ENCODE measurements around the gene CDK19.
"Not testable (repeated sequence)": the region's sequence is repeated elsewhere in the genome, so short reads cannot be mapped to it uniquely, and the experiment has no call there.

CDK19 gene

DNA sequence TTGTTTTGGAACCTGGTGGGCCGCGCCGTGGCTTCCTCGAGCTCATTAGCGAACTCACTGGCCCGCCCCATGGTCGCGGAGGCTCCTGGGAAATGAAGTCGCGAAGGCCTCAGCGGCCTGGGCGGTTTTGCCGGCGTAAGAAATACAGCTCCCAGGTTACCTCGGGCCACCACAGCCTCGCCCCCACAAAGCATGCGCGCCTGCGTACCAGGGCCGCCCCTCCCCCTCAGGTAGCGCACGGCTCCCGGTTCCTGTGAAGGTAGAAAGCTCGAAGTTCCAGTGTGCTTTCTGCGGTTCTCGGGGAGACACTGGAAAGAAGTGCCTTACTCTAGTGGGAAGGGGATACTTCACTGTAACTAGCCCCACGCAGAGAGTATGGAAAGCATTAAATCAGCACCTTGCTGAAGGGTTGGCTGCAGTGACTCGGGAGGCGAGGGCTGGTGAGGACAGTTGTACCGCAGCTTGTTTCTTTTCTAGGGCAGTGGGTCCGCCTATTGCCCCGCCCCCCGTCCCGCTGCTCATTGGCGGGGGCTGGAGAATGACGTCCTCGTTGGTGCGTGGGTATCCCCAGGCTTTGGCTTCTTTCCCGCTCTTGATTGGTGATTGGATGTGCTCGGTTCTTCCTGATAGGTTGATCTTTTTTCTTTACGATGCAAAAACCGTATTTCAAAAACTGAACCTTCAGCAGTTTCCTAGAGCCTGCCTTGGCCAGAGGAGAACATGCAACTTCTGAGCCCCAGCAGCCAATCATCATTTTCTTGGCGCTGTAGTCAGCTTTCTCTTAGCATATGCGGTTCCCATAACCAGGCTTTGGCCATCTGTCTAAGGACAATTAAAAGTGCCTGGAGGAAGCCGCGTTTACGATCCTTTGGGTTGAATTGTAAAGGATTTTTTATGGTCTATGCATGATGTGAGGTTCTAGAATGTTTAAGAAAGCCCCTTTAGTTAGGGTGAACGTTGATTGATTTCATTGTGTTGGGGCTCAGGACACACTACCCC lies at the start of gene CDK19:
Gene CDK19 (minus strand): TSS at position 59 of the 999 bp plus-strand sequence. CDS start 333 bp downstream, outside the sequence.
- in situ Hi-C loops (cut with HindIII; ENCODE audit: low pct_ligation_motif_present, low pct_unique_long_range_greater_than_20kb, low sequenced_read_pairs), result no loop called here
- peak; percentile 97 for DNase-seq

- no peak for DNase-seq
- in situ Hi-C loops (cut with HindIII; ENCODE audit: low pct_ligation_motif_present, low pct_unique_long_range_greater_than_20kb, low sequenced_read_pairs), result no loop called here
Measured at GRCh38 chr6:110864824-110865223, 49.6 kb upstream of the CDK19 start.

GRCh38 chr6:110859335-110859792 lies 44.1 kb upstream of the CDK19 start:
- in situ Hi-C loops (cut with HindIII; ENCODE audit: low pct_ligation_motif_present, low pct_unique_long_range_greater_than_20kb, low sequenced_read_pairs), result no loop called here
- DNase-seq, result no peak

DNA sequence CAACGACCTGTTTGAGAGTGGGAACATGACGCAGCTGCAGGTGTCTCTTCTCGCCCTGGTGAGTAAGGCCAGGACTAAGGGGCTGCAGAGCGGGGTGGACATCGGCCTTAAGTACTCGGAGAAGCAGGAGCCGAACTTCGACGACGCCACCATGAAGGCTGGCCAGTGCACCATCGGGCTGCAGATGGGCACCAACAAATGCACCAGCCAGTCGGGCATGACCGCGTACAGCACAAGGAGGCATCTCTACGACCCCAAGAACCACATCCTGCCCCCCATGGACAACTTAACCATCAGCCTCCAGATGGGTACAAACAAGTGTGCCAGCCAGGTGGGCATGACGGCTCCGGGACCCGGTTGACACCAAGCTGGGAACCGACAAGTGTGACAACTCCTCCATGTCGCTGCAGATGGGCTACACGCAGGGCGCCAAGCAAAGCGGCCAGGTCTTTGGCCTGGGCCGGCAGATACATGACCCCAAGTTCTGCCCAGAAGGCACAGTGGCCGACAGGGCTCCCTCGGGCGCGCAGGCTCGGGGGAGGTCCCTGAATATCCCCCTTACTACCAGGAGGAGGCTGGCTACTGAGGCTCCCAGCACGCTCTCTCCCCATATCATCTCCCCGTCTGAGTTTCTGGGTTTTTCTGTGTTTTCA lies 43.4 kb upstream of the CDK19 start:
- in situ Hi-C loops (cut with HindIII; ENCODE audit: low pct_ligation_motif_present, low pct_unique_long_range_greater_than_20kb, low sequenced_read_pairs), result no loop called here
- no peak for DNase-seq

DNA sequence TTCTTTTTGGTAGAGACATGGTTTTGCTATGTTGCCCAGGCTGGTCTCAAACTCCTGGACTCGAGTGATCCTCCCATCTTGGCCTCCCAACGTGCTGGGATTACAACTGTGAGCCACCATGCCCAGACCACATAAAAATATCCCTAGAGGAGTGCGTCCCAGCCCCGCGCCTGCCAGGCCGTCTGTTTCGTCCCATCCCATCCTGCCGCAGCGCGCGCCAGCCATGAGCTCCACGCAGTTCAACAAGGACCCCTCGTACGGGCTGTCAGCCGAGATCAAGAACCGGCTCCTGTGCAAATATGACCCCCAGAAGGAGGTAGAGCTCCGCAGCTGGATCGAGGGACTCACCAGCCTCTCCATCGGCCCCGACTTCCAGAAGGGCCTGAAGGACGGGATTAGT lies 42.7 kb upstream of the CDK19 start:
- in situ Hi-C loops (cut with HindIII; ENCODE audit: low pct_ligation_motif_present, low pct_unique_long_range_greater_than_20kb, low sequenced_read_pairs), result no loop called here
- DNase-seq, result no peak

DNA sequence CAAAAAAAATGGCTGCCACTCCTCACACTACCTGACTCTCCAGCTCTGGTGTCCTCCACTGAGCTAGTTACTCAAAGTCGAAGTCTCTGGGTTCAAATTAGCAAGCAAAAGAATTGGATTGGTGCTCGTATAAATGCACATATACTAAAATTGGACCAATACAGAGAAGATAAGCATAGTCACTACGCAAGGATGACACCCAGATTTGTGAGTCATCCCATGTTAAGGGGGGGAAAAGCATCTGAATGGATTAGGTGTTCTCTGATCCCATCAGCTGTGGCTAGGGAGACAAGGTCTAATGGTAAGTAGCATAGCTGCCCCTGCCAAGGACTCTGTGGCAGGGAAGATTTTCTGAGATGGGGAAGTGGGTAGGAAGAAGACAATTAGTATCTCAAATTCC lies 41.0 kb upstream of the CDK19 start:
- no peak for DNase-seq
- in situ Hi-C loops (cut with HindIII; ENCODE audit: low pct_ligation_motif_present, low pct_unique_long_range_greater_than_20kb, low sequenced_read_pairs), result no loop called here

- in situ Hi-C loops (cut with HindIII; ENCODE audit: low pct_ligation_motif_present, low pct_unique_long_range_greater_than_20kb, low sequenced_read_pairs), result no loop called here
- DNase-seq, result no peak
Measured at GRCh38 chr6:110853754-110854477, 38.6 kb upstream of the CDK19 start.

DNA sequence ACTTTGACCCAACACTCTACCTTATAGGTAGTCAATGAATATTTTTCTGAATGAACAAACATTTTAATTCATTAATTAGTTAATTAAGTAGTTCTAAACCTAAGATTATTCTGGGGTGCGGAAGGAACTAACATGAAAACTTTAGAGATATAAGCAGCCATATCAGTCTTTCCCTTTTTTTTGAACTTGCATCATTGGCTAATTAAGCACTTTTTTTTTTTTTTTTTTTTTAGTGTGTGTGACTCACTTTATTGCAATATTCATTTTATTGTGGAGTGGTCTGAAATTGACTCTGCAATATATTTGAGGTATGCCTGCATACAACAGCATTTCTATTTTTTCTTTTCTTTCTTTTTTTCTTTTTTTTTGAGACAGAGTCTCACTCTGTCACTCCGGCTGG lies 37.5 kb upstream of the CDK19 start:
- DNase-seq, result no peak
- in situ Hi-C loops (cut with HindIII; ENCODE audit: low pct_ligation_motif_present, low pct_unique_long_range_greater_than_20kb, low sequenced_read_pairs), result no loop called here

DNA sequence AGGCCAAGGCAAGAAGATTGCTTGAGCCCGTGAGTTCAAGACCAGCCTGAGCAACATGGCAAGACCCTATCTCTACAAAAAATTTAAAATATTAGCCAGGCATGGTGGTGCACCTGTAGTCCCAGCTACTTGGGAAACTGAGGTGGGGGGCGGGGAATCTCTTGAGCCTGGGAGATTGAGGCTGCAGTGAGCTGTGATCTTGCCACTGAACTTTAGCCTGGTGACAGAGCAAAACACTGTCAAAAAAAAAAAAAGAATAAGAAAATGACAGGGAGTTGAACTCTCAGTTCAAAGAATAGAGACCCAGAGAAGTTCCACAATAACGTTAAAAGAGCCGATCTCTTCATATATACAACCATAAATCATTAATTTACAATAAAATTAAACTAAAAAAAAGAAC lies 34.5 kb upstream of the CDK19 start:
- no peak for DNase-seq
- in situ Hi-C loops (cut with HindIII; ENCODE audit: low pct_ligation_motif_present, low pct_unique_long_range_greater_than_20kb, low sequenced_read_pairs), result no loop called here

GRCh38 chr6:110841266-110841665 lies 26.0 kb upstream of the CDK19 start:
- DNase-seq, result no peak
- in situ Hi-C loops (cut with HindIII; ENCODE audit: low pct_ligation_motif_present, low pct_unique_long_range_greater_than_20kb, low sequenced_read_pairs), result no loop called here

DNA sequence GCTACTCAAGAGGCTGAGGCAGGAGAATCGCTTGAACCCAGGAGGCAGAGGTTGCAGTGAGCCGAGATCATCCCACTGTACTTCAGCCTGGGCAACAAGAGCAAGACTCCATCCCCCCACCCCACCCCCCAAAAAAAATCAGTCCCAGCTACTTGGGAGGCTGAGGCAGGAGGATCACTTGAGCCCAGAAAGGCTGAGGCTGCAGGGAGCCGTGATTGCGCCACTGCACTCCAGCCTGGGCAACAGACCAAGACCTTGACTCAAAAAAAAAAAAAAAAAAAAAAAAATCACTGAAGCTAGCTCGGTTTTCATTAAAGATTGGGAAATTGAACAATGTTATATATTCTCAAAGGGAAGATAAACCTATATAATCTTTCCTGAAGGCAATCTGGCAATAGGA lies 20.5 kb upstream of the CDK19 start:
- in situ Hi-C loops (cut with HindIII; ENCODE audit: low pct_ligation_motif_present, low pct_unique_long_range_greater_than_20kb, low sequenced_read_pairs); DNase-seq: not testable (repeated sequence)

DNA sequence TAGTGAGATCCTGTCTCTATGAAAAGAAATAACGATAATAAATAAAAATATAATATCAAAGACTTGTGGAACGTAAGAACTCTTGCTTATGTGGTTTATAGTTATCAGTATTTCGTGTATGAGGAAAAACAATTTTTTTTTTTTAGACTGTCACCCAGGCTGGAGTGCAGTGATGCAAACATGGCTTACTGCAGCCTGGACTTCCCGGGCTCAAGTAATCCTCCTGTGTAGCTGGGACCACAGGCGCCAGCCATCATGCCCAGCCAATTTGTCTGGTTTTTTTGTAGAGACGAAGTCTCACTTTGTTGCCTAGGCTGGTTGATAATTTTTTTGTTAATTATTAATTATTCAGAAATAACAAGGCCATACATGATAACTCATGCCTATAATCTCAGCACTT lies 18.6 kb upstream of the CDK19 start:
- in situ Hi-C loops (cut with HindIII; ENCODE audit: low pct_ligation_motif_present, low pct_unique_long_range_greater_than_20kb, low sequenced_read_pairs), result no loop called here
- DNase-seq, result no peak

GRCh38 chr6:110831405-110831804 lies 16.1 kb upstream of the CDK19 start:
- no peak for DNase-seq
- in situ Hi-C loops (cut with HindIII; ENCODE audit: low pct_ligation_motif_present, low pct_unique_long_range_greater_than_20kb, low sequenced_read_pairs), result no loop called here

GRCh38 chr6:110828396-110828795 lies 13.1 kb upstream of the CDK19 start:
- DNase-seq, result no peak
- in situ Hi-C loops (cut with HindIII; ENCODE audit: low pct_ligation_motif_present, low pct_unique_long_range_greater_than_20kb, low sequenced_read_pairs), result no loop called here

DNA sequence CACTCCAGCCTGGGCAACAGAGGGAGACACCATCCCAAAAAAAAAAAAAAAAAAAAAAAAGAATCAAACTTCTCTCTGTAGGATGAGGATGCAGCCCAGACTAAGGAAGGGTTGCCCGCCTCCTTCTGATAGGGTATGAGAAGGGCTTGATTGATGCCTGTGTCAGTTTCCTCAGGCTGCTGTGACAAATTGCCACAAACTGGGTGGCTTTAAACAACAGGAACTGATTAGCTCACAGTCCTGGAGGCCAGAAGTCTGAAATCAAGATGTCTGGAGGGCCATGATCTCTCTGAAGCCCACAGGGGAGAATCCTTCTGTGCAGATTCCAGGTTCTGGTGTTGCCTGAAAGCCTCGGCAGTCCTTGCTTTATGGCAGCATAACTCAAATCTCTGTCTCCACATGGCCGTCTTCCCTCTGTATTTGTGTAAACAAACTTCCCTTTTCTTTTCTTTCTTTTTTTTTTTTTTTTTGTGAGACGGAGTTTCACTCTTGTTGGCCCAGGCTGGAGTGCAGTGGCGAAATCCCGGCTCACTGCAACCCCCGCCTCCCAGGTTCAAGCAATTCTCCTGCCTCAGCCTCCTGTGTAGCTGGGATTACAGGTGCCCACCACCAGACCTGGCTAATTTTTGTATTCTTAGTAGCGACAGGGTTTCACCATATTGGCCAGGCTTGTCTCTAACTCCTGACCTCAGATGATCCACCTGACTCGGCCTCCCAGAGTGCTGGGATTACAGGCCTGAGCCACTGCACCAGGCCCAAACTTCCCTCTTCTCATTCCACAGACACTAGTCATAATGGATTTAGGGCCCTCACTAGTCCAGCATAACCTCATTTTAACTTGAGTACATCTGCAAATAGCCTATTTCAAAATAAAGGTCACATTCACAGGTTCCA lies 11.2 kb upstream of the CDK19 start:
- in situ Hi-C loops (cut with HindIII; ENCODE audit: low pct_ligation_motif_present, low pct_unique_long_range_greater_than_20kb, low sequenced_read_pairs), result no loop called here
- DNase-seq, result no peak

GRCh38 chr6:110823146-110823545 lies 7.9 kb upstream of the CDK19 start:
- in situ Hi-C loops (cut with HindIII; ENCODE audit: low pct_ligation_motif_present, low pct_unique_long_range_greater_than_20kb, low sequenced_read_pairs), result no loop called here
- DNase-seq, result no peak

DNA sequence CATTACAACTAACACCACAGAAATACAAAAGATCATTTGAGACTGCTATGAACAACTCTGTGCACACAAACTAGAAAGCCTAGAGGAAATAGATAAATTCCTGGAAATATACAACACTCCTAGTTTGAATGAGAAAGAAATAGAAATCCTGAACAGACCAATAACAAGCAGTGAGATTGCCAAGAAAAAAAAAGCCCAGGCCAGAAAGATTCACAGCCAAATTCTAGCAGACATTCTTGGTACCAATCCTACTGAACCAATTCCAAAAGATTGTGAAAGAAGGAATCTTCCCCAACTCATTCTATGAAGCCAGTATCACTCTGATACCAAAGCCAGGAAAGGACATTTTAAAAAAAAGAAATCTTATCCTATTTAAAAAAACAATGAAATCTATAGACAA lies 7.0 kb upstream of the CDK19 start:
- no peak for DNase-seq

GRCh38 chr6:110816677-110817076 lies 1.4 kb upstream of the CDK19 start:
- in situ Hi-C loops (cut with HindIII; ENCODE audit: low pct_ligation_motif_present, low pct_unique_long_range_greater_than_20kb, low sequenced_read_pairs), result no loop called here
- no peak for DNase-seq

More for the DNA sequence above, 7.0 kb upstream of the CDK19 start:
- in situ Hi-C loops (cut with HindIII; ENCODE audit: low pct_ligation_motif_present, low pct_unique_long_range_greater_than_20kb, low sequenced_read_pairs), result no loop called here

Data from ACHN (cell line).